Mucosa of gallbladder (tissue), 1 donor: ENCODE results near the gene IFNL4. TPM values are rescaled to one million over a fixed set of nuclear protein-coding genes. Genes with fewer than 3 reads are reported as not detected.

Experiments
- total RNA-seq: library from RNA; stranded (reverse); gene quantifications from one replicate; pipeline ENCODE4 v1.2.1, GENCODE V29; 2021
- donor health status: DM: no; HTN: no; CAD: no.

IFNL4 gene
- total RNA-seq, 1 donor from 2014 or later: not detected

Other genes starting within 250 kb of the IFNL4 start
- 28.1 TPM for gene FBXO27, start 216.3 kb downstream of the IFNL4 start, total RNA-seq
- gene ACP7, start 164.5 kb downstream of the IFNL4 start, total RNA-seq: 7.3 TPM
- 89.3 TPM for gene PAK4, start 123.1 kb downstream of the IFNL4 start, total RNA-seq
- gene NCCRP1, start 51.9 kb downstream of the IFNL4 start, total RNA-seq: 0.17 TPM
- gene SYCN, start 44.6 kb downstream of the IFNL4 start, total RNA-seq: 1.1 TPM
- gene IFNL3, start 3.9 kb downstream of the IFNL4 start, total RNA-seq: not detected
- not detected for gene IFNL2, start 19.5 kb upstream of the IFNL4 start, total RNA-seq
- not detected for gene IFNL1, start 47.6 kb upstream of the IFNL4 start, total RNA-seq
- gene LRFN1, start 72.0 kb upstream of the IFNL4 start, total RNA-seq: 1.6 TPM
- 29.0 TPM for gene GMFG, start 87.2 kb upstream of the IFNL4 start, total RNA-seq
- gene SAMD4B, start 93.6 kb upstream of the IFNL4 start, total RNA-seq: 106 TPM
- 50.5 TPM for gene PAF1, start 142.2 kb upstream of the IFNL4 start, total RNA-seq
- gene MED29, start 142.5 kb upstream of the IFNL4 start, total RNA-seq: 46.0 TPM
- 180 TPM for gene ZFP36, start 158.0 kb upstream of the IFNL4 start, total RNA-seq
- gene PLEKHG2, start 163.8 kb upstream of the IFNL4 start, total RNA-seq: 41.8 TPM
- gene RPS16, start 187.1 kb upstream of the IFNL4 start, total RNA-seq: 1,378 TPM
- gene SUPT5H, start 196.7 kb upstream of the IFNL4 start, total RNA-seq: 157 TPM
- gene TIMM50, start 232.0 kb upstream of the IFNL4 start, total RNA-seq: 53.3 TPM